HG03139 (cell line): ENCODE results near the gene KRT76.

ENCODE experiments used
- ATAC-seq: cut with Tn5 transposase; IDR thresholded peaks from one replicate; pipeline ENCODE4 v1.9.1; 2021; ENCODE audit not compliant: unreplicated experiment

Gene KRT76

GRCh38 chr12:52813885-52814709 lies 37.0 kb upstream of the KRT76 start, which contains the start of gene KRT4:
KRT4 (minus strand) TSS chr12:52814116; CDS start chr12:52814058, 58 bp downstream.
- ATAC-seq, result no peak

- ATAC-seq, result no peak
Measured at GRCh38 chr12:52813203-52813819, 36.2 kb upstream of the KRT76 start.

GRCh38 chr12:52812749-52813148 lies 35.6 kb upstream of the KRT76 start:
- ATAC-seq, result no peak

- no peak for ATAC-seq
Measured at GRCh38 chr12:52812073-52812400, 34.9 kb upstream of the KRT76 start.

DNA sequence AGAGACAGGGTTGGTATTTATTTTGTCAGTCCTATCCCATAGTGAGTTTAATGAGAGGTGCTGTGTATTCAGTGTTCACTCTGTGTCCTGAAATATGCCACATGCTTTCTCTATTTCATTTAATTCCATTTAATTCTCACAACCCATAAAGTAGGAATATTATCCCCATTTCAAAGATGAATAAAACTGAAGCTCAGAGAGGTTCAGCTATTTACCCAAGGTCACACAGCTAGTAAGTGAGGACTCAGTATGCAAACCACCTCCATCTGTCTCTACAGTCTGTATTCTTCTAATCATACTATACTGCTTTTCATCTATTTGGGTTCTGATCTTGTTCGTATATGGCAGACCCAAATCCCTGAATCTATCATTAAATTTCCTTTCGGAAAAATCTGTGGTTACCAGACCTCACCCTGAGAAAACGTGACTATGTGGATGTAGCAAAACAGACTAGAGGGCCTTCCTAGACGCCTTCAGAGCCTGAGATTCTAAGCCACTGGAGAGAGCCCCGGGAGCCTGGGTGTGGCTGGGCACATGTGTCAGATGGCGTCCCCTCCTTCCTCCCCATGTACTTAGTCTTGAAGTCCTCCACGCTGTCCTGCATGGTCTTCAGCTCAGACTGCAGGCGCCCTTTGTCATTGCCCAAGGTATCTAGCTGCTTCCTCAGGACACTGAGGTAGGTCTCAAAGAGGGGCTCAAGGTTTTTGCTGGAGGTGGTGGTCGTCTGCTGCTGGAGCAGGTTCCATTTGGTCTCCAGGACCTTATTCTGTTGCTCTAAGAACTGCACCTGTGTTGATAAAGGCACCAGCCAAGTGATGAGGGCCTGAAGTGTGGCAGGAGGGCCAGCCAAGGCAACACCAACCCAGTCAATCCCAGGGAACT lies 34.3 kb upstream of the KRT76 start:
- ATAC-seq, result no peak

DNA sequence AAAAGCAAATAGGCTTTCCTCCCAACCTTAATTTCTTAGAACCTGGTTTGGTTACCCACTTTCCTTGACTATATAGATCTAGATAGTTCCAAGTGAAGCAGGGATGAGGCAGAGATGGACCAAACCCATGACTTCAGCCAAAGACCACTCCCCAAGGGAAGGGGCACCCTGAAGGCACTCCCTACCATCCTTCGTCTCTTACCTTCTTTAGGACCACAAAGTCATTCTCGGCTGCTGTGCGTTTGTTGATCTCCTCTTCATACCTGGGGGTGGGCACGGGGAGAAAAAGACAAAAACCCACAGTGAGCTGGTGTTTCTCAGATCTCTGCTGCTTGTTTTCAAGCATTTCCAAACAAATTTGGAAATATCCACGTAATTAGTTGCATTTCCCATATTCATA lies 33.4 kb upstream of the KRT76 start:
- no peak for ATAC-seq

GRCh38 chr12:52809166-52809565 lies 32.0 kb upstream of the KRT76 start:
- ATAC-seq, result no peak

DNA sequence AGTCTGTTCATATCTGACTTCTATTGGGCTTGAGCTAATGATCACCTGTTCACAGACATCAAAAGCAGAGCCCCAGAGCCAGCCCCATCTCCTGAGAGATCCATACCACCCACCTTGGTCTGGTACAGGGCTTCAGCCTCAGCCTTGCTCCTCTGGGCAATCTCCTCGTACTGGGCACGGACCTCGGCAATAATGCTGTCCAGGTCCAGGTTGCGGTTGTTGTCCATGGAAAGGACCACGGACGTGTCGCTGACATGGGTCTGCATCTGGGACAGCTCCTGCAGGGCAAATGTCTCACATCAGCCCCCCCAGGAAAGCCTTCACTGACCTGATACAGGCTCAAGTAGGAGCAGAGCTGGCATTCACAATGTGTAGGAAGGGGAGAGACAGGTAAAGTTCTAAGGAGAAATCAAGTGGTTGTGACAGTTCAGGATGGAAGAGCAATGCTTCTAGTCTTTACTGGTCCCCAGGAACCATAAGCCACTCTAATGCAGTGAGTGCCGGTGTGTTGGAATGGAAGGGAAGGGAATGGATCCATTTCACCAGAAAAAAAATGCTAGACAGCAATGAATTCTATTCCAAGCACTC lies 31.5 kb upstream of the KRT76 start:
- no peak for ATAC-seq

GRCh38 chr12:52807544-52808470 lies 30.7 kb upstream of the KRT76 start:
- ATAC-seq, result no peak

DNA sequence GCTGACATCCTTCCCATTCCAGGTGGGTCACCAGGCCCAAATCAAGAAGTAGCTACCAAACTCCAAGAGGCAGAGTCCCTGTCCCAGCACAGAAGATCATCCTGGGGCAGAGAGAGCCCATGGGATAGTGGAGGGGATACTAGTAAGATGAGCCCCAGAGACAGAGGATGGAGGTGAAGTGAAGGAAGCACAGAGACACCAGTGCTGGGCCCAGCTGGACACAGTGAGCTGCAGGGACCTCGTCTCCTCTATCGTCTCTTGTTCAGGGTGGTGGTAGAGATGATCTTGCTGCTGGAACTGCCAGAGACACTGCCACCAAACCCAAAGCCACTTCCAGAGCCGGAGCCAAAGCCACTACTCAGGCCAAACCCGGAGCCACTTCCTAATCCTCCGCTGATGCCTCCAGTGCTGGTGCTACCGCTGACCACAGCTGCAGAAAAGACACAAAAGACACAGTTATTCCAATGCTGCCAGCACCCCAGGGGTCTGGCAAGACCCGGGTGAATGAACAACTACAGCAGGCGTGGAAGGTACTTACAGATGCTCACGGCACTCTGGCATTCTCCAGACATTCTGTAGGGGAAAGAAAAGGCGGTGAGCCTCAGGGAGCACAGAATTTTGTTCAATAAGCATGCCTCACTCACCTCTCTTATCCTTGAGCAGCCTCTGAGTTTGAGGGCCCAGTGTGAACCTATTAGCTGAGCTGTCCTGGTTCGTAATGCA lies 29.8 kb upstream of the KRT76 start:
- no peak for ATAC-seq

DNA sequence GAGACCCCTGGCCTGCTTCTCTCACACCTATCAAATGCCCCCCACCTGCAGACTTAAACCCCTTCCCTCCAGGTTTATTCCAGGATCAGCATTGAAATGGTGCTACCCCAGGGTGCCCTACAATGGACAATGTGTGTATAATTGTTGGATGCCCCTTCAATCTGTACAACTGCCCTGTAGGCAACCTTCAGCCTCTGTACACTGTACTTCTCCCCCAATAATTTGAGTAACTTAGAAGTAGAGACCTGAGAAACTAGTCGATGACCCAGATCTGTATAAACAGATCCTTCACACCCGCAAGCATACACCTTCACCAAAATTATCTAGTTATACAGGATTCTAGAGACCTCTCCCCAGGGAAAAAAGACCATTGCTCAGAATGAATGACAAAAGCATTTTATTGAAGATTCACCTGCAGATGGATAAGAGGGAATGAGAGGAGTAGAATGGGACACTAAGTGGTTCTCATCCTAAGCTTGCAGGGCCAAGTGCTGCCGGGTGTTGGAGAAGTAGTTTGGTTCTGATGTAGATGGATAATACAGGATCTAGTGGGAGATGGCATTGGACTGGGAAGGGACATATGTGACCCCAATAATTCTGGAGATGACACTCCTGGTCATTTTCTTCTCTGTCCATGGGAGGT lies 29.1 kb upstream of the KRT76 start:
- no peak for ATAC-seq

- no peak for ATAC-seq
Measured at GRCh38 chr12:52805739-52806138, 28.6 kb upstream of the KRT76 start.

DNA sequence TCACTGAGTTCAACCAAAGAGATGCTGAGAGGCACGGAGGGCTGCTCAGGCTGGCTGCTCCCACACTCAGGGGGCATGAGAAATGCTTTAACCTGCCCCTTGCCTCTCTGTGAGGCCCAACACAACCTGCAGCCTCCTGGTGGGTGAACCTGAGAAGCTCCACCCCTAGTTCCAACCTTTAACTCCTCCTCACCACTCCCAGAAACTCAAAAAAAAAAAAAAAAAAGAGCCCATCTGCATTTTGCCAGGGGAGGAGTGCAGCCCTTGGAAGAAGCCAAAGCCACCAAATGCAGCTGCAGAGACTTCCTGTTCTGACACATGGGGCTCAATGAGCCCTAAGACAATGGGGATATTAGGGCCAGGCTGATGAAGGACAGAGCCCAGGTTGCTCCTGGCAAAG lies 27.9 kb upstream of the KRT76 start:
- ATAC-seq, result no peak

DNA sequence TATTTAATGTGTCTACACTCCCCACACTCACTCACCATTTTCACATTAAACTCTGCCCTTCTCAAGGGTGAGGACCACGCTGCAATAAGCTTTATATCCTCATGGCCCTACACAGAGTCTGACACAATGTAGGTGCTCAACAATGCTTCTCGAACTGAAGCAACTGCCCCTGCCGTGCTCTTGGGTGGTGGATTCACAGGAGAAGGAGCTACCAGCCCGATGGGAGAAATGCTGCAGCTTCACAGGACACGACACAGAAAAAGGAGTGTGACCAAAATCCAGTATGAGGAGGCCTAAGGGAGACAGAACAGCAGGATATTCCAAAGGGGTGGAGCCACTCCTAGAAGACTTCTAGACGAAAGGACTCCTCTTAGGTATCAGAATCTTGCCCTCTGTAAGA lies 25.3 kb upstream of the KRT76 start:
- no peak for ATAC-seq

- no peak for ATAC-seq
Measured at GRCh38 chr12:52801773-52802172, 24.6 kb upstream of the KRT76 start.

DNA sequence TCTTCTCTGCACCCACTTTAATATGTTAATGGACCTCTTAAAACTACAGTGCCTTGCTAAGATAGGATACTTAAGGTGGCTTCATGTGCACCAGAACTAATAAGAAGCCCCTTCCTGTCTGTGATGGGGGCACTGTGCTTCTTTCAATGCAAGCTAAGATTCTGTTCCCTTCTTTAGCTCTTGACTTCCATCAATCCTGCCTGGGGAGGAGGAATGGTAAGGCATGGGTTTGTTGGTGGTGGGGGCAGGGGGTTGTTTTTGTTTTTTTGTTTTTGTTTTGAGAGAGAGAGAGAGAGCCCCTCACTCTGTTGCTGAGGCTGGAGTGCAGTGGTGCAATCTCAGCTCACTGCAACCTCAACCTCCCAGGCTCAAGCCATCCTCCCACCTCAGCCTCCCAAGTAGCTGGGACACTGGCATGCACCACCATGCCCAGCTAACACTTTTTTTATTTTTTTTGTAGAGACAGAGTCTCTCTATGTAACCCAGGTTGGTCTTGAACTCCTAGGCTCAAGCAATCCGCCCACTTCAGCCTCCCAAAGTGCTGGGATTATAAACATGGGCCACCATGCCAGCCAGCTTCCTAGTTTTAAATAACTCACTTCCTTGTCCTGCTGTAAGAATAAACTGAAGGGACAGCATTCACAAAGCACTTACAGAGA lies 23.2 kb upstream of the KRT76 start:
- no peak for ATAC-seq

DNA sequence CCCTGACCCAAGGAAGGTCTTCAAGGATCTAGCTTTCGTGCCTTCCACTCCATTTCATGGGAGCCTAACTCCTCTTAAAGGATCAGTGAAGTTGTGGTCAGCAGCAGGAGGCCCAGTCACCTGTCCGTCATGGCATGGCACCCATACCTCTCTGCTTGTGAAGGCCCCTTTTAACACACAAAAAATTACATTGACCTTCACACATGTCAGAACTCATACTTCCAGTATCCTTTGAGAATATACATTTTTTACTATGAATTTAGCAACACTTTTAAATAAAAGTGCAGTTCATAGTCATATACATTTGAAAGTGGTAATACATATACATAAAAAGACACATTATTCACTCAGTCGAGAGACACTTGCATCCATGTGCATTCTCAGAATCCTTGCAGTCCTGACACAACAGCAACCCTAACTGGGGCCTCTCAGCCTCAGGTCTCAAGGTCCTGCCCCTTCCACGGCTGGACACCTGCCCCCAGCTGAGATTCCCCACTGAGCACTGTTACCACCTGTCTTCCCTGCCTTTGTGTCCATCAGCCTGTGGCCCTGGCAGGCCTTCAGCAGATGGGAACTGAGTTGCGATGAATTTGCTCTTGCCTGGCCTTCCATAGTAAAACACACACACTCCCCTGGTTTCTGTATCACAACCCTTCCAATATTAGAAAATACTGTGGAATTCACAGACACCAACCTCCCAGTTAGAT lies 22.5 kb upstream of the KRT76 start:
- ATAC-seq, result no peak
